ENCODE results near the gene MIER2.
"Not testable (repeated sequence)": the region's sequence is repeated elsewhere in the genome, so short reads cannot be mapped to it uniquely, and the experiment has no call there.

The MIER2 gene

GRCh38 chr19:362683-363082 lies 18.1 kb upstream of the MIER2 start:
- no peak for DNase-seq (ENCODE audit: low spot score)

DNA sequence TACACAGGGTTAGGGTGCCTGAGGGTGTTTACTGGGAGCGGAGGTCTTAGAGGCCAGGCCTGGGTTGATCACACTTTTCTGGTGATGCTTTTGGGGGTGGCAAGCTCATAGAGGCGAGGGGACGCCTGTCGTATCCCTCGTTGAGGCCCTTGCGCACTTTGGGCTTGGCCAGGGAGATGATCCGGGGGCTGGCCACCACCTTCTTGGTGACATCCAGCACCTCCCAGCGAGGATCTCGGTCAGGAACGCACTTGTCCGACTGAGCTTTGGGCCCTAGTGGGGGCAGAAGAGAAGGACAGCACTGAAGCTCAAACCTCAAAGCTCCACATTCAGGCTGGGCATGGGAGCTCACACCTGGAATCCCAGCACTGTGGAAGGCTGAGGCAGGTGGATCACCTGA lies 17.6 kb upstream of the MIER2 start:
- DNase-seq (ENCODE audit: low spot score): no peak

DNA sequence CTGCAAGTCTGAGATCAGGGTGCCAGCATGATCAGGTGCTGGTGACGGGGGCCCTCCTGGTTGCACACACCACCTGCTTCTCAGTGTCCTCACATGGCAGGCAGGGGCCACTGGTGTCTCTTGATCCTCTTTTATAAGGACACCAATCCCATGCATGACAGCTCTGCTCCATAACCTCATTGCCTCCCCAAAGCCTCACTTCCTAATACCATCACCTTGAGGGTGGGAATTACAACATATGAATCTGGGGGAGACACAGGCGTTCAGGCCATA lies 15.0 kb upstream of the MIER2 start:
- DNase-seq (ENCODE audit: low spot score): no peak

- DNase-seq (ENCODE audit: low spot score): not testable (repeated sequence)
These were observed 10.9 kb upstream of the MIER2 start for GRCh38 chr19:355536-355935.

DNA sequence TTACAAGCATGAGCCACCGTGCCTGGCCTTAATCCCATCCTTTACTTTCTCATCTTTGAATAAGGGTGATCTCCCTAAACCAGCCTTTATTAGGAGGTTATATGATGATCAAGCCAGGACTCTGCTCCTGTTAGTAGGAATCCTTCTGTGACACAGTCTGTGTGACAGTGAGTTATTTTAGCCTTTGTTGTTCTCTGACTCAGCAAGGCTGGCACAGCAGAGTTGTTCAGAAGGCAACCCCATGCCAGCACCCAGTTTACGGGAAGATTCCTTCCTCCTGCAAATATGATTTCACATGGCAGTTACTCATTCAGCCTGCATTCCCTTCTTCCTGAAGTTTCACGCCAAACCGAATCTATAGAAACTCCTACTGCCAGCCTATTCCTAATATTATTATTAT lies 10.5 kb upstream of the MIER2 start:
- DNase-seq (ENCODE audit: low spot score): no peak

GRCh38 chr19:351976-352625 lies 7.5 kb upstream of the MIER2 start:
- DNase-seq (ENCODE audit: low spot score): no peak

DNA sequence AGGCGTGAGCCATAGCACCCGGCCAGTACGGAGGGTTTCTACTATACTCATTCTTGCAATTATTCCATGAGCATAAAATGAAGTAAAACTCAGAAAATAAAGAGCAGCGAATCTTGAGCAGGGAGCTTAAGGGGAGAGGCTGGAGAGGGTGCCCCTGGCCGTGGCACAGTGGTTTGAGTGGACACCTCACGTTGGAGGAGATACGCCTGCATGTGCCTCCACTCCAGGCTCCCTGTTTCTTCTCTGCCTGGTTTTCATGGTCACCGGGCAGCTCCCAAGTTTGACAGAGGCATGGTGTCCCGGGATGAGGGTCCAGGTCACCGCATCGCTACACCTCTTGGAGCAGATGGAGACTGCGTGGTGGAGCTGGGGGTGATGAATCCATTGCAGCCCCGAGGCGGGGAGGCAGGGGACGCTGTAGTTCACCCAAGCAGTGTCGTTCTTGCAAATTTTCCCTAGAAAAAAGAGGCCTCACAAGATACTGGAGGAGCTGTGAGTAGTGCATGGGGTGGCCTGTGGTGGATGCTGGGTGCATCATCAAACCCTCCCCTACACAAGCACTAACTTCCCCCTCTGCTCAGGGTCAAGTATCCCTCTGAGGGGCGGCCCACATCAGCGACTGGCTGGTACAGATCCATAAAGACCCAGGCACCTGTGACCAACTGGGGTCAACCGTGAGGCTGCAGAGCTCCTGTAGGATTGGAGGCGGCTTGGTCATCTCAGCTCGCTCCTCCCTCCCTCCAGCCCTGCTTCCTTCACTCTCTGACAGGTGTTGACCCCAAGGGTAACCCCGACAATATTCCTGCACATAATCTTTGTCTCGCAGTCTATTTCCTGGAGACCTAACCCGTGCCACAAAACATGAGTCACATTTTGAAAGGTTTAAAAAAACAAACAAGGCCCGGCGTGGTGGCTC lies 3.6 kb upstream of the MIER2 start:
- DNase-seq (ENCODE audit: low spot score): no peak

GRCh38 chr19:345320-345879 lies 804 bp upstream of the MIER2 start:
- DNase-seq (ENCODE audit: low spot score): no peak

GRCh38 chr19:343941-344624 lies 513 bp downstream of the MIER2 start:
- no peak for DNase-seq (ENCODE audit: low spot score)

- no peak for DNase-seq (ENCODE audit: low spot score)
These were observed 1.1 kb downstream of the MIER2 start for GRCh38 chr19:343451-343931.

- no peak for DNase-seq (ENCODE audit: low spot score)
These were observed 1.7 kb downstream of the MIER2 start for GRCh38 chr19:342801-343421.

- no peak for DNase-seq (ENCODE audit: low spot score)
These were observed 2.5 kb downstream of the MIER2 start for GRCh38 chr19:342128-342455.

GRCh38 chr19:341386-342127 lies 3.0 kb downstream of the MIER2 start:
- no peak for DNase-seq (ENCODE audit: low spot score)

GRCh38 chr19:340620-341385 lies 3.8 kb downstream of the MIER2 start:
- DNase-seq (ENCODE audit: low spot score): no peak

DNA sequence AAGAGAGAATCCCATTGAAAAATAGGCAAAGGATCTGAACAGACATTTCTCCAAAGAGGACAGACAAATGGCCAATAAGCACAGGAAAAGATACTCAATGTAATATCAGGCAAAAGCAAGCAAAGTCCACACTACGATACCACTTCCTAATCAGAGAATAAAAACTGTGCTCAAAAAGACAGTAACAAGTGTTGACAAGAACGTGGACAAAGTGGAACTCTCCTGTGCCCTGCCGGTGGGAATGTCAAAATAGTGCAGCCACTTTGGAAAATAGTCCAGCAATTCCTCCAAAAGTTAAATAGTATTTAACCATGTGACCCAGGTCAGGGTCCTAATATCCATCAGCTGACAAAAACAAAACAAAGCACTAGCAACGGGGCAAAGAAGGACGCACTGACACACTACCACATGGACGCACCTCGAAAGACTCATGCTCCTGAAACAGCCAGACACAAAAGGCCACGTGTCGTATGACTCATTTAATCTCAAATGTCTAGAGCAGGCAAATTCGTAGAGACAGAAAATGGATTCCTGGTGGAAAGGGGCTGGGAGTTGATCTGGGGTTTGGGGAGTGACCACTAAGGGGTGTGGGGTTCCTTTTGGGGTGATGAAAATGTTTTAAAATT lies 5.2 kb downstream of the MIER2 start:
- DNase-seq (ENCODE audit: low spot score): no peak

DNA sequence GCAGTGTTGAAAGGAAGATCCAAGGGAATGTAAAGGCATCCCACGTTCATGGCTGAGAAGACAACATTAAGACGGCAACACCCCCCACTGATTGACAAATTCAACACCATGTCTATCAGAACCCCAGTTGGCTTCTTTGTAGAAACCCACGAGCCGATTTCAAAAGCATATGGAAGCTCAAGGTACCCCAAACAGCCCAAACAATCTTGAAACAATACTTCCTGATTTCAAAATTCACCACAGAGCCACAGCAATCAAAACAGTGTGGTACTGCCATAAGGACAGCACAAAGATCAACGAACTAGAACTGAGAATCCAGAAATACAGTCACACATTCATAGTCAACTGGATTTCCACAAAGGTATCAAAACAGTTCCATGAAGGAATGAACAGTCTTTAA lies 6.2 kb downstream of the MIER2 start:
- no peak for DNase-seq (ENCODE audit: low spot score)

DNA sequence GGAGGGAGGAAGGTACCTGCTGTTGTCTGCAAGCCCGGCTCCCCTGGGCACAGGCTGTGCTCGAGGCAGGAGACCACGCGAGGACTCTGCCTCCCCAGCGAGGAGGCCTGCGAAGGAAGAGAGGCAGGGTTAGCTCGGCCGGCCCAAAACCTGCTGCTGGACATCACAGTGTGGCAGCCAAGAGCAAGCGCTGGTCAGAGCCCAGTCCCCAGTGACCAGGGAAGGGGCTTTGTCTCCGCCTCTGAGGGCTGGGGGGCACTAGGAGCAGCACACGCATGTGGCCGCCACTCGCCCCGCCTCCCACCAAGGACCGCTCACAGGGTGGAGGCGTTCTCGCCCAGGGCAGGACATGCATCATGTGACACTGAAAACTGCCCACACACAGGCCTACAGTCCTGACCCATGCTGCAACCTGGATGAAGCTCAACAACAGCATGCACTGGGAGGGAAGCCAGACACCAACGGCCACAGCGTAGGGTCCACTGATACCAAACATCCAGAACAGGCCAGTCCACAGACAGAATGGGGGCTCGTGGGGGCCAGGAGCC lies 8.5 kb downstream of the MIER2 start:
- no peak for DNase-seq (ENCODE audit: low spot score)

DNA sequence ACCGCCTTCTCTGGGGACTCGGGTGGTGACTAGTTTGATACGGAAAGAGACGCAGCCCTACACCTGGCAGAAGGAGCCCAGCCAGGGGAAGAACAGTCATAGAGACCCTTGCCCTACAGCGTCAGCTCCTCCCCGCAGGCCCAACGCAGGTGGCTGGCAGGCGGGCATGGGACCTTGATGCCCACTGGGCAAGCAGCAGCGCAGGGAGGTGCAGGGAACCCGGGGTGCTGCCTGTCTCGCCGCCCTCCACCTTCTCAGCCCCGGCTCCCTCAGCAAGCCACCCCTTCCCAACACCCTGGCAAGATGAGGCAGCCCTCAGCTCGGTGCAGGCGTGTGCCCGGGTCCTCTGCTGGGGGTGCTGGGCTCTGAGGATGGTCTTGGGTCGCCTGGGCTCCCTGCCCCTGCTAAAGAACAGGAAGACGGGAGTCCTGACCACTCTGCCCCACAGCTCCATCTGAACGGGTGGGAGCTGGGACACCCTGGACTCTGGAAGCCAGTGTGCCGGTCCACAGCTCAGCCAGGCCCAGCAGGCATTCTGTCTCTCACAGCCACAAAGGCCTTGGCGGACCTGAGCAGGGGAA lies 9.0 kb downstream of the MIER2 start:
- DNase-seq (ENCODE audit: low spot score): no peak

DNA sequence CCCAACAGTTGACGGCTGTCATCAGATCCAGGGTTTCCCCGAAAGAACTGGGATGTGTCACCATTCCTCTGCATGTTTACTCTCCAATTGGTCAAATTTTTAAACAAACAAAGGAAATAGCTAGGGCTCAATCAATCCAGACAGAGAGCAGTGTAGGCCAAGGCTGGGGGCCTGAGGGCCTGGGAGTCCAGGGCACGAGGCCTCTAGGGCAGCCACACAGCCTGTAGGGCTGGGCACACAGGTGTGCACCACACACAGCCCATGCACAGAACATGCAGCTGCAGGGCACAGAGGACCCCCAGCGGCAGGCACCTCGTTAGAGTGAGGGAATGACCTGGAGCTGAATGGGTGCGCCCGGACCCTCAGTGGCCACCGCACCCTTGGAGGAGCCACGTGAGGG lies 9.5 kb downstream of the MIER2 start:
- no peak for DNase-seq (ENCODE audit: low spot score)

Data from SK-N-DZ (cell line).